B cell (primary cell): ENCODE measurements around the gene NRIP3.

Source experiments
- CTCF ChIP-seq: fragments of 200-600 bp; IDR thresholded peaks from one replicate; pipeline ENCODE4 v1.8.0; 2022; ENCODE audit warnings: antibody characterized with exemption, mild to moderate bottlenecking
- EZH2 ChIP-seq: IDR thresholded peaks from 2 replicates; pipeline ENCODE4 v1.6.1; 2012; ENCODE audit warnings: borderline replicate concordance, low read depth, mild to moderate bottlenecking, moderate library complexity, low read length; ENCODE audit not compliant: insufficient read depth, poor library complexity, severe bottlenecking

GRCh38 chr11:8963569-8964323 is 40.1 kb downstream of the NRIP3 start:
- TF ChIP-seq EZH2: no peak
- no peak for TF ChIP-seq CTCF
